ENCODE measurements around the gene DERA.
"Not testable (repeated sequence)": the region's sequence is repeated elsewhere in the genome, so short reads cannot be mapped to it uniquely, and the experiment has no call there.

DERA gene

DNA sequence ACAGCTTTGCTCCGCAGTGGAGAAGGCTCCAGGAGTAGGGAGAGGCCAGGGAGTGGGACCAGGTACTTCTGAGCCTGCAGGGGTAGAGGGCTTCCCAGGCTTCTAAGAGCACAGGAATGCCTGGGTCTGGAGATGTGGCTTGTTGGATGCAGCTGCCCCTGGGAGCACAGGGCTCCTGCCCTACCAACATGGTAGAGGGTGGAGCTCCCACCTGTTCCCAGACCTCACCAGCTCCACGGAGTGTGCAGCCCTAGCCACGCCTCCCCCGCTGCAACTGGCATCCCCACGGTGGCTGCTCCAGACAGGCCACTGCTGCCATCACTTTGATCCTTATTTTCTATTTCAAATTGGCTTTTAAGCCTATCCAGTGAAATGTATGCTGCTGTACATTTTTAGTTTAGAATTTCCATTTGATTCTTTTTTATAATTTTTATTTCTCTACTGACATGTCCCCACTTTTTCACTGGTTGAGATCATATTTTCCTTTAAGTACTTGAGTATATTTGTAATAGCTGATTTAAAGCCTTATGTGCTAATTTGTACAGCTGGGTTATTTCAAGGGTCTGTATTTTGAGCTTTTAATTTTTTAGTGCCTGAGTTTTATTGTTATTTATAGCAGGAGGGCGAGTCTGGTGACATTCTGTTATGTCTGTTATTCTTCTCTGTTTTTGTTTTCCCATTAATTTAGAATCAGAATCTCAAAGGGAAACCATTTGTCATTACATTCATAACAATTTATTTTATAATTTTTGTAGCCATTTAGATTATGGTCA lies 78.0 kb downstream of the DERA start:
- H3K4me2 ChIP-seq (ENCODE audit: low read length): no peak overlapping the region
- H3K27me3 ChIP-seq (ENCODE audit: control insufficient read depth, insufficient read depth, low read length): no peaks in the 10 kb centered on the region
- peaks cover 26% of the 10 kb centered on the region for H3K36me3 ChIP-seq (ENCODE audit: insufficient read depth, low read length)
- no peak overlapping the region for H3K9ac ChIP-seq (ENCODE audit: low read depth, low read length)
- H3K4me3 ChIP-seq (ENCODE audit: low read length): no peak overlapping the region
- H3K4me1 ChIP-seq (ENCODE audit: control insufficient read depth, insufficient read depth, low read length): peaks cover 3% of the 10 kb centered on the region
- no peaks in the 10 kb centered on the region for H3K9me3 ChIP-seq (replicated peaks; ENCODE audit: low read length)

DNA sequence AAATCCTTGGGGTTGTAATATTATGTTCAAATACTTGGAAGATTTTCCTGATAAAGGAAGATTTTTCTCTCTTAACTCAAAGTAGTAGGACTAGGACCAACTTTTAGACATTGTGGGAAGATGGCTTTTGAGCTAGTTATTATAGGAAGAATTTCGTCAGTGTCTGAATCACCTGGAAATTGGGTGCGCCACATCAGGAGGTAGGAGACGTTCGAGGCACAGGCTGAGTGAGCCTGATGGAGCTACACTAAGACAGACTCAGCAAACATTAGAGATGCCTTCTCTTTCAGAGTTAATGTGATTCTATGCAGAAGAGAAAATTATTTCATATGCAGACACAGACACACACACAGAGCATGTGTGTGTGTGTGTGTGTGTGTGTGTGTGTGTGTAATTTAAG lies 84.7 kb downstream of the DERA start:
- H3K9me3 ChIP-seq (replicated peaks; ENCODE audit: low read length): no peaks in the 10 kb centered on the region
- no peak overlapping the region for H3K4me3 ChIP-seq (ENCODE audit: low read length)
- peak overlapping the region; percentile 37 for H3K4me2 ChIP-seq (ENCODE audit: low read length)
- H3K4me1 ChIP-seq (ENCODE audit: control insufficient read depth, insufficient read depth, low read length): peaks cover 28% of the 10 kb centered on the region
- H3K36me3 ChIP-seq (ENCODE audit: insufficient read depth, low read length): peaks cover 5% of the 10 kb centered on the region
- H3K9ac ChIP-seq (ENCODE audit: low read depth, low read length): no peak overlapping the region
- no peaks in the 10 kb centered on the region for H3K27me3 ChIP-seq (ENCODE audit: control insufficient read depth, insufficient read depth, low read length)

DNA sequence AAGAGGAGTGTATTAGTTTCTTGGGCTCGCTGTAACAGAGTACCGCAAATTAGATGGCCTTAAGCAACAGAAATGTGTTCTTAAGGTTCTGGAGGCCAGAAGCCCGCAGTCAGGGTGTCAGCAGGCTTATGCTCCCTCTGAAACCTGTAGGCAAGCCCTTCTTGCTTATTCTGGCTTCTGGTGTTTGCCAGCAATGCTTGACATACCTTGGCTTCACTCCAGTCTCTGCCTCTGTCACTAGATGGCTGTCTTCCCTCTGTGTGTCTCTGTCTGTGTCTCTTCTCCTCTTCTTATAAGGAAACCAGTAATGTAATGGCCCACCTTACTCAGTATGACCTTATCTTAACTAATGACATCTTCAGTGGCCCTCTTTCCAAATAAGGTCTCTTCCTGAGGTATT lies 85.1 kb downstream of the DERA start:
- H3K27me3 ChIP-seq (ENCODE audit: control insufficient read depth, insufficient read depth, low read length): no peaks in the 10 kb centered on the region
- peak overlapping the region; percentile 25 for H3K9ac ChIP-seq (ENCODE audit: low read depth, low read length)
- H3K9me3 ChIP-seq (replicated peaks; ENCODE audit: low read length): no peaks in the 10 kb centered on the region
- H3K4me3 ChIP-seq (ENCODE audit: low read length): no peak overlapping the region
- peak overlapping the region; percentile 37 for H3K4me2 ChIP-seq (ENCODE audit: low read length)
- peaks cover 28% of the 10 kb centered on the region for H3K4me1 ChIP-seq (ENCODE audit: control insufficient read depth, insufficient read depth, low read length)
- H3K36me3 ChIP-seq (ENCODE audit: insufficient read depth, low read length): peaks cover 5% of the 10 kb centered on the region

DNA sequence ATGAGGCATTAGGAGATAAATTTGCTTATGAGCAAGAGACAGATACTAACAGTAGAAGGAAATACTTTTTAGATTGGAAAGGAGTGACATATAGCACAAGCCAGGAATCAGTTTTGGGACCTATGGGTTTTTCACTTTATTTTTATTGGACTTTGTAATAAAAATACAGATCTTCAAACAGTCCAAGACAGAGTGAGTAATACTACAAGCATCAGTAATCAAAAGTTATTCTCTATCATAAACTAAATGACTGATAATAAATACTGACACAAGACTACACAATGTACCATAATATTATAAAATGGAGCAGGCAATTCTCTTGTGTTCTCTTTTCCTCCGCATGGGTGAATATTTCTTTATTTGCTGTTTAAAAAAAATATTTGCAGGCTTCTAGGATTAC lies 85.8 kb downstream of the DERA start:
- Histone ChIP-seq H3K27me3 (ENCODE audit: control insufficient read depth, insufficient read depth, low read length) (no peaks in the 10 kb centered on the region), H3K4me1 (ENCODE audit: control insufficient read depth, insufficient read depth, low read length) (peaks cover 28% of the 10 kb centered on the region), H3K36me3 (ENCODE audit: insufficient read depth, low read length) (peaks cover 5% of the 10 kb centered on the region), H3K4me2 (ENCODE audit: low read length) (peak overlapping the region; percentile 37), H3K9me3 (replicated peaks; ENCODE audit: low read length) (no peaks in the 10 kb centered on the region), H3K4me3 (ENCODE audit: low read length) (peak overlapping the region; percentile 6), H3K9ac (ENCODE audit: low read depth, low read length) (peak overlapping the region; percentile 32)

DNA sequence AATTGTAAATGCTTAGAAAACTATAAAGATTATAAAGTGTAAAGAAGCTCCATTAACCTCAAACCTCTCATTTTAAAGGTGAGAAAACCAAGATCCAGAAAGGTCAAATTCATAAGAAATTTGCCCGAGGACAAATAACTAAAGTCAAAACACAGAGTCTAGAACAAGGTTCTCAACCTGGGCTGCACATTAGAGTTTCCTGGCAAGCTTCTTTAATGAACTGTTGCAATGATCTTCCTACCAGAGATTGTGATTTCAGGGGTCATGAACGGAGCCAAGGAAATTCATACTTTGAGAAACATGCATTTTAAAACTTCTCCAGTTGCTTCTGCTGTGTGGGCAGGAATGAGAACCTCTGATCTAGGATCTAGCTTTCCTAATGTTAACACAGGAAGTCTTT lies 86.8 kb downstream of the DERA start:
- H3K4me3 ChIP-seq (ENCODE audit: low read length): no peak overlapping the region
- H3K27me3 ChIP-seq (ENCODE audit: control insufficient read depth, insufficient read depth, low read length): no peaks in the 10 kb centered on the region
- no peak overlapping the region for H3K4me2 ChIP-seq (ENCODE audit: low read length)
- H3K4me1 ChIP-seq (ENCODE audit: control insufficient read depth, insufficient read depth, low read length): peaks cover 28% of the 10 kb centered on the region
- H3K9ac ChIP-seq (ENCODE audit: low read depth, low read length): no peak overlapping the region
- H3K9me3 ChIP-seq (replicated peaks; ENCODE audit: low read length): no peaks in the 10 kb centered on the region
- H3K36me3 ChIP-seq (ENCODE audit: insufficient read depth, low read length): peaks cover 5% of the 10 kb centered on the region

DNA sequence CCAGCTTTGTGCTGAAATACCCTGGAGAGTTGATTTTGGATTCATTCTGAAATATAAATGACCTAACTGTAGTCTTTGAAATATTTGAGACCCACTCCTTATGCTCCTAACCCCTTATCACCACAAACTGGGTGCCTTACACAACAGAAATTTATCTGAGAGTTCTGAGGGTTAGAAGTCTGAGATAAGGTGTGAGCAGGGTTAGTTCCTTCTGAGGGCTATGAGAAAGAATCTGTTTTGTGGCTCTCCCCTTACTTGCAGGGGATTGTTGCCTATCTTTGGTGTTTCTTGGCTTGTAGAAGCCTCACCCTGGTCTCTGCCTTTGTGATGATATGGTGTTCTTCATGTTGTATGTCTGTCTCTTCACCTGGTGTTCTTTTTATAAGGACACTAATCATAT lies 91.7 kb downstream of the DERA start:
- Histone ChIP-seq H3K4me3 (ENCODE audit: low read length) (no peak overlapping the region), H3K36me3 (ENCODE audit: insufficient read depth, low read length) (peaks cover 16% of the 10 kb centered on the region), H3K9me3 (replicated peaks; ENCODE audit: low read length) (no peaks in the 10 kb centered on the region), H3K27me3 (ENCODE audit: control insufficient read depth, insufficient read depth, low read length) (no peaks in the 10 kb centered on the region), H3K4me2 (ENCODE audit: low read length) (no peak overlapping the region), H3K9ac (ENCODE audit: low read depth, low read length) (no peak overlapping the region), H3K4me1 (ENCODE audit: control insufficient read depth, insufficient read depth, low read length) (peaks cover 2% of the 10 kb centered on the region)

DNA sequence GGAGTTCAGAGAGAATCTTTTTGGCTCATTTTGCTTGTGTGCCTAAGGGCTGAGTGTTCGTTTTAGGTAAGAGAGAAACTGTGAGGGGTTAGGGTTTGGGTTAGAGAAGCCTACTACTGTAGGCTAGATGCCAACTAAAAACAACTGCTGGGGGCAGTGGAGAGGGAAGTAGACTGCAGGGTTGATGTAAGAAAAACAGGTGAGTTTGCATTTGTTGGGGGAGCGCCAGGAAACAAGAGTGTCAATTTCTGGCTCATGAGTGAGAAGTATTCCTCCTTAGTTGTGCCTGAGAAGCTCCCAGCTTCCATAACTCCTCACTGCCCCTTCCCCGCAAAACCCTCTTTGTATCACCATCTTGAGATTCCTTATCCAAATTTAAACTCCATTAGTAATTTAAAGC lies 92.3 kb downstream of the DERA start:
- Histone ChIP-seq H3K36me3 (ENCODE audit: insufficient read depth, low read length) (peaks cover 16% of the 10 kb centered on the region), H3K4me1 (ENCODE audit: control insufficient read depth, insufficient read depth, low read length) (no peaks in the 10 kb centered on the region), H3K27me3 (ENCODE audit: control insufficient read depth, insufficient read depth, low read length) (no peaks in the 10 kb centered on the region), H3K9ac (ENCODE audit: low read depth, low read length) (no peak overlapping the region), H3K9me3 (replicated peaks; ENCODE audit: low read length) (no peaks in the 10 kb centered on the region), H3K4me2 (ENCODE audit: low read length) (no peak overlapping the region), H3K4me3 (ENCODE audit: low read length) (no peak overlapping the region)

DNA sequence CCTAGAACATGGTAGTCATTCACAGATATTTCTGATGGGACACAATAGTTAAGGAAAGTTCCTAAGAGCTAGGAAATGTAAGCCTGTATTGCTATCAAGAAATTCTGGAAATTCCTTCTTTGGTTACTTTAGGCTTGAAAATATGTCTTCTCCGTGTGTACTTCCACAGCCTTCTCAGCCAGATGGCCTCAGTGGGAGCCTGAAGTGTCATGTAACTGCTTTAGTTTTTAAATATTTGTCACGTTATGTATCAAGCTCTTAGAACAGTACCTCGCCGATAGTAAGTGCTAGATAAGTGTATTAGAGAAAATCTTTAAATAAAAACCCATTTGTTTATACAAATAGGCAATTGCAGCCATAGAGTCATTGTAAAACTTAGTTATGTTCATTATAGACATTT lies 95.6 kb downstream of the DERA start:
- H3K4me1 ChIP-seq (ENCODE audit: control insufficient read depth, insufficient read depth, low read length): peaks cover 1% of the 10 kb centered on the region
- peaks cover 18% of the 10 kb centered on the region for H3K36me3 ChIP-seq (ENCODE audit: insufficient read depth, low read length)
- H3K4me3 ChIP-seq (ENCODE audit: low read length): no peak overlapping the region
- no peaks in the 10 kb centered on the region for H3K27me3 ChIP-seq (ENCODE audit: control insufficient read depth, insufficient read depth, low read length)
- no peak overlapping the region for H3K4me2 ChIP-seq (ENCODE audit: low read length)
- H3K9me3 ChIP-seq (replicated peaks; ENCODE audit: low read length): no peaks in the 10 kb centered on the region
- no peak overlapping the region for H3K9ac ChIP-seq (ENCODE audit: low read depth, low read length)

DNA sequence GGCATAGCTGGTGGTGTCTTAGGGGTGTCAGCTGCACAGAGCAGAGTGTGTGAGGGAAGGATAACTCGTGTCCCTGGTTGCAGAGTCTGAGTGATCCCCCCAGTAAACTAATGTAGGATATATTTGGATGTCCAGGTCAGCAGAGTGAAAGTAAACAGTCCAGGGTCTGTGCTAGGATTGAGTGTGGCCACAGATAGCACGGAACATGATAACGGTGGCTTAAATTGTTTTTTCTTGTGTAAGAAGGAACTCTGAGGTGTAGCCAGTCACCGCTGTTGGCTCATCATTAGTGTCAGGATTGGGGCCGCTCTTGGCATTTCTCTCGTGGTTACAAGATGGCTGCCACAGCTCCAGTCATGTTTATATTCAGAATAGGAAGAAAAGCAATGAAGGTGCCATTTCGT lies 97.3 kb downstream of the DERA start:
- H3K27me3 ChIP-seq (ENCODE audit: control insufficient read depth, insufficient read depth, low read length): no peaks in the 10 kb centered on the region
- H3K9me3 ChIP-seq (replicated peaks; ENCODE audit: low read length): no peaks in the 10 kb centered on the region
- peaks cover 5% of the 10 kb centered on the region for H3K4me1 ChIP-seq (ENCODE audit: control insufficient read depth, insufficient read depth, low read length)
- no peak overlapping the region for H3K9ac ChIP-seq (ENCODE audit: low read depth, low read length)
- no peak overlapping the region for H3K4me2 ChIP-seq (ENCODE audit: low read length)
- no peak overlapping the region for H3K4me3 ChIP-seq (ENCODE audit: low read length)
- H3K36me3 ChIP-seq (ENCODE audit: insufficient read depth, low read length): peaks cover 21% of the 10 kb centered on the region

DNA sequence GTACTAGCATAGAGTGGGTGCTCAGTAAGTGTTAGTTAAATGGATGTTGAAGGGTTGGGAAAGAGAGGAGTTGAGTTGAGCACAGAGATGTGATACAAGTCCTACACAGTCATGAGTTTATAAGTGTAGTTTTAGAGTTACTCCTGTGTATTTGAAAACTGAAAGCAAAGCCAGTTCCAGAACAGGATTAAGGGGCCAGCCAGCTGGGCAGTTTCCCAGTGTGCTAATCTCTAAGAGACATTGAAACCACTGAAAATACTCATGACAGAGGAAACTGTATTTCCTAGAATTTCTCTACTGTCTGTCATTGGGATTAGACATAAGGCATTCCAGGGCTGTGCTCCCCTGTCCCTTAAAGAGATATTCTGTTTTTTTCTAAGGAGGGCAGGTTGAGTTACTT lies 101.0 kb downstream of the DERA start:
- Histone ChIP-seq H3K27me3 (ENCODE audit: control insufficient read depth, insufficient read depth, low read length) (no peaks in the 10 kb centered on the region), H3K9ac (ENCODE audit: low read depth, low read length) (no peak overlapping the region), H3K4me3 (ENCODE audit: low read length) (no peak overlapping the region), H3K9me3 (replicated peaks; ENCODE audit: low read length) (no peaks in the 10 kb centered on the region), H3K4me1 (ENCODE audit: control insufficient read depth, insufficient read depth, low read length) (peaks cover 5% of the 10 kb centered on the region), H3K36me3 (ENCODE audit: insufficient read depth, low read length) (peaks cover 15% of the 10 kb centered on the region), H3K4me2 (ENCODE audit: low read length) (peak overlapping the region; percentile 36)

DNA sequence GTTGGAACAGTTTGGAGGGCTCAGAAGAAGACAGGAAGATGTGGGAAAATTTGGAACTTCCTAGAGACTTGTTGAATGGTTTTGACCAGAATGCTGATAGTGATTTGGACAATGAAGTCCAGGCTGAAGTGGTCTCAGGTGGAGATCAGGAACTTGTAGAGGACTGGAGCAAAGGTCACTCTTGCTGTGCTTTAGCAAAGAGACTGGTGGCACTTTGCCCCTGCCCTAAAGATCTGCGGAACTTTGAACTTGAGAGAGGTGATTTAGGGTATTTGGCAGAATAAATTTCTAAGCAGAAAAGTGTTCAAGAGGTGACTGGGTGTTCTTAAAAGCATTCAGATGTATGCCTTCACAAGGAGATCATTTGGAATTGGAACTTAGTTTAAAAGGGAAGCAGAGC lies 102.6 kb downstream of the DERA start:
- not testable (repeated sequence) for H3K4me1 ChIP-seq (ENCODE audit: control insufficient read depth, insufficient read depth, low read length); H3K4me2 ChIP-seq (ENCODE audit: low read length); H3K4me3 ChIP-seq (ENCODE audit: low read length); H3K27me3 ChIP-seq (ENCODE audit: control insufficient read depth, insufficient read depth, low read length); H3K9me3 ChIP-seq (replicated peaks; ENCODE audit: low read length); H3K9ac ChIP-seq (ENCODE audit: low read depth, low read length)
- H3K36me3 ChIP-seq (ENCODE audit: insufficient read depth, low read length): peaks cover 15% of the 10 kb centered on the region

DNA sequence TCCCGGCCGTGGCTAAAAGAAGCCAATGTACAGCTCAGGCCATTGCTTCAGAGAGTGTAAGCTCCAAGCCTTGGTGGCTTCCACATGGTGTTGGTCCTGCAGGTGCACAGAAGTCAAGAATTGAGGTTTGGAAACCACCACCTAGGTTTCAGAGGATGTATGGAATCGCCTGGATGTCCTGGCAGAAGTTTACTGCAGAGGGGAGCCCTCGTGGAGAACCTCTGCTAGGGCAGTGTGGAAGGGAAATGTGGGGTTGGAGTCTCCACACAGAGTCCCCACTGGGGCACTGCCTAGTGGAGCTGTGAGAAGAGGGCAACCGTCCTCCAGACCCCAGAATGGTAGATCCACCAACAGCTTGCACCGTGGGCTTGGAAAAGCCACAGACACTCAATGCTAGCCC lies 103.3 kb downstream of the DERA start:
- not testable (repeated sequence) for H3K27me3 ChIP-seq (ENCODE audit: control insufficient read depth, insufficient read depth, low read length); H3K9me3 ChIP-seq (replicated peaks; ENCODE audit: low read length); H3K9ac ChIP-seq (ENCODE audit: low read depth, low read length); H3K4me2 ChIP-seq (ENCODE audit: low read length); H3K4me3 ChIP-seq (ENCODE audit: low read length)
- peaks cover 11% of the 10 kb centered on the region for H3K4me1 ChIP-seq (ENCODE audit: control insufficient read depth, insufficient read depth, low read length)
- peaks cover 15% of the 10 kb centered on the region for H3K36me3 ChIP-seq (ENCODE audit: insufficient read depth, low read length)
